Measurements from ENCODE around the gene UNKL. TPM values are rescaled to one million over a fixed set of nuclear protein-coding genes. Genes with fewer than 3 reads are reported as not detected.

The UNKL gene
- total and polyA plus RNA-seq, 2 of the 8 experiments (the other 6 are each of a cell fraction or from before 2014, with no cell fraction given): 25.1 to 31.8 TPM

DNA sequence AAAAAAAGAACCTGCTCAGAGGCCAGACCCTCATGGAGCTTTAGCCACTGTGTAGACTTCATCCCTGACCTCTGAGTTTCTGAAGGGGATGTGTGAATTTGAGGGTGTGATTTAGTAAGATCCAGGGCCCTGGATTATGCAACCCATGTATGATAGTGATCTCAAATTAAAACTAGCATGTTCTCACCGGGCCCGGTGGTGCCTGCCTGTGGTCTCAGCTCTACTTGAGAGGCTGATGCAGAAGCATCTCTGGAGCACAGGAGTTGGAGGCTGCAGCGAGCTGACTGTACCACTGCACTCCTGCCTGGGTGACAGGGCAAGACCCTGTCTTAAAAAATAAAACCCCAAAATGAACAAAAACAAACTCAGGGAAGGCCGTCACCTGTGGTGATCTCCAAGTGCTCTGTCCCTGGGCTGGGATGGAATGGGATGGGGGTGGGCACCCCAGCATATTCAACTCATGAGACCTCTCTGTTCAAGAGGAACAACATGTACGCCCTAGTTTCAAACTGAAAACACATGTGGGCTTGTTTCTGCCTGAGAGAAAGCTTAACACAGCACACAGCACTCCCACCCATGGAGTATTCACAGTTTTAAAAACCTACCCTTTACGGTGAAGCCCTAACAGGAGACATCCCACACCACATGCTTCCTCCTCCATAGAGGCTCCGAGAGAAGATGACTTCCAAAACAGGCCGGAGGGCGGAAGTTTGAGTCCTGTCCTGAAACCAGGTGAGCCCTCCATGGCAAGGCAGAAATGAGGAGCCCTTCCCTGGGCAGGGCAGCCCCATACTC is 32.7 kb downstream of the UNKL start:
- Histone ChIP-seq H3K14ac (ENCODE audit: insufficient read length) (no peak overlapping the region), H3K18ac (ENCODE audit: extremely low read depth, low read length) (no peak overlapping the region), H2BK5ac (ENCODE audit: low read depth, low read length) (no peak overlapping the region), H2AK5ac (ENCODE audit: low read depth, low read length) (no peak overlapping the region), H2BK12ac (ENCODE audit: low read depth, low read length) (no peak overlapping the region), H3K4me2 (ENCODE audit: insufficient read depth in 1 of 2, low read depth in 2 of 2, low read length in 2 of 2) (no peak overlapping the region), H3K36me3 (ENCODE audit: control insufficient read depth in 2 of 4, insufficient read depth in 4 of 4, low read length in 3 of 4) (no peaks in the 10 kb centered on the region; a peak in 2 of 8 replicates), H3K27me3 (replicated peaks in 1 of 4; ENCODE audit: control insufficient read depth in 3 of 4, extremely low read depth in 1 of 4, insufficient read depth in 3 of 4, low read length in 3 of 4) (no peaks in the 10 kb centered on the region), H4K20me1 (replicated peaks in 1 of 2; ENCODE audit: control insufficient read depth in 1 of 2, insufficient read depth in 2 of 2, low read length in 2 of 2) (peaks cover 0 to 12% of the 10 kb centered on the region in 2 experiments), H3K4me1 (replicated peaks in 1 of 4; ENCODE audit: control insufficient read depth in 3 of 4, insufficient read depth in 4 of 4, low read length in 3 of 4) (peaks cover 0 to 16% (median 10%) of the 10 kb centered on the region in 4 experiments; a peak in 5 of 7 replicates), H3K9me3 (ENCODE audit: insufficient read depth in 2 of 2, low read depth in 1 of 2, low read length in 1 of 2) (no peaks in the 10 kb centered on the region), H3K4ac (replicated peaks; ENCODE audit: insufficient read length, low read depth, low read length) (no peak overlapping the region), H3K4me3 (ENCODE audit: extremely low read depth in 1 of 4, insufficient read depth in 2 of 4, low read depth in 3 of 4, low read length in 4 of 4) (no peak overlapping the region), H3K23ac (ENCODE audit: insufficient read length) (no peak overlapping the region), H4K91ac (replicated peaks; ENCODE audit: insufficient read length, low read length) (no peak overlapping the region), H3K79me2 (ENCODE audit: control insufficient read depth in 1 of 2, insufficient read depth in 2 of 2, low read length in 2 of 2) (peaks cover 4 to 19% of the 10 kb centered on the region in 2 experiments; a peak in 2 of 4 replicates), H2BK15ac (ENCODE audit: low read length) (no peak overlapping the region), H3K9ac (replicated peaks in 1 of 4; ENCODE audit: extremely low read depth in 1 of 4, low read depth in 3 of 4, low read length in 3 of 4) (no peak overlapping the region), H2BK120ac (replicated peaks; ENCODE audit: low read depth, low read length) (no peak overlapping the region), H3K27ac (ENCODE audit: low read depth, low read length) (no peak overlapping the region), H4K8ac (ENCODE audit: extremely low read depth, insufficient read depth, low read length) (no peak overlapping the region), H2BK20ac (ENCODE audit: low read length) (no peak overlapping the region), H3K56ac (replicated peaks; ENCODE audit: insufficient read length, low read depth, low read length) (no peak overlapping the region), H3K23me2 (ENCODE audit: low read depth, low read length) (peaks cover 12% of the 10 kb centered on the region), H3K79me1 (ENCODE audit: low read depth, low read length) (no peaks in the 10 kb centered on the region; the same call in 1 of the 2 replicates), H4K5ac (ENCODE audit: insufficient read length, low read depth, low read length) (no peak overlapping the region), H2AFZ (ENCODE audit: low read length) (no peak overlapping the region)
- no peak for FAIRE-seq
- WGBS, 2 experiments (ENCODE audit: extremely low coverage in 1 of 2, insufficient coverage in 1 of 2, insufficient read length in 1 of 2, insufficient replicate concordance in 2 of 2, low coverage in 1 of 2, low lambda C conversion rate in 2 of 2, missing lambda C conversion rate in 1 of 2): 94% methylated on average over 7 of the region's 9 CpGs; no CpG with 5 or more reads in 1 of the 2 experiments
- ChIA-PET POLR2A (ENCODE audit: partially characterized antibody) (interaction anchor here (1.3 to 1.4 kb wide), 2 partner anchors 62 to 73 kb away, joined by 3 to 4 read pairs; partner anchors contain the start of genes CCDC154 and UBE2I), CTCF (ENCODE audit: partially characterized antibody) (interaction anchor here (0.6 to 6.8 kb wide), 5 partner anchors 20 to 325 kb away, joined by 3 to 59 read pairs (median 3); no protein-coding TSS in a partner anchor)
- DNase-seq (ENCODE audit: low read depth in 1 of 2, low spot score in 2 of 2): no peak
- no peak for TF ChIP-seq TCF12 (IDR thresholded peaks at IDR 0.05; ENCODE audit: low read depth, low read length)
- no peak for TF ChIP-seq HDAC2 (IDR thresholded peaks at IDR 0.05; ENCODE audit: borderline replicate concordance in 1 of 2, low read depth in 2 of 2, low read length in 2 of 2)
- no peak for TF ChIP-seq JUN (IDR thresholded peaks at IDR 0.05; ENCODE audit: low read depth, low read length)
- TF ChIP-seq NANOG (IDR thresholded peaks at IDR 0.05; ENCODE audit: insufficient read depth, low read depth, low read length, poor library complexity, severe bottlenecking): no peak
- TF ChIP-seq BCL11A (IDR thresholded peaks at IDR 0.05; ENCODE audit: low read depth in 2 of 2, low read length in 2 of 2): no peak
- TF ChIP-seq CHD2 (IDR thresholded peaks at IDR 0.05; ENCODE audit: low read length): no peak
- TF ChIP-seq RNF2 (IDR thresholded peaks at IDR 0.05; ENCODE audit: borderline replicate concordance, low read depth, low read length, missing control alignments, poor library complexity, severe bottlenecking): no peak
- TF ChIP-seq MAFK (IDR thresholded peaks at IDR 0.05; ENCODE audit: low read depth, low read length): no peak
- TF ChIP-seq SUZ12 (IDR thresholded peaks at IDR 0.05; ENCODE audit: low read length): no peak
- no peak for TF ChIP-seq CHD1 (IDR thresholded peaks at IDR 0.05; ENCODE audit: low read depth, low read length)
- no peak for TF ChIP-seq GTF2F1 (IDR thresholded peaks at IDR 0.05; ENCODE audit: borderline replicate concordance, low read depth, low read length)
- TF ChIP-seq KDM5A (IDR thresholded peaks at IDR 0.05; ENCODE audit: low read length): no peak
